K562 (cell line): Measurements from ENCODE around the gene FAM219B. TPM values are rescaled to one million over a fixed set of nuclear protein-coding genes. Genes with fewer than 3 reads are reported as not detected.

Source experiments
- ATAC-seq: fragments of 200-7000 bp; cut with Tn5 transposase; 3 replicates; pipeline ENCODE4 v1.9.1; 2020; ENCODE audit warnings: moderate library complexity
- BruUV-seq: library from RNA; stranded (reverse); fragments of 400-500 nt; replicated peaks from 2 replicates; lab custom pipeline; 2021; lab: Mats Ljungman, UMichigan
- CTCF ChIA-PET: fragments of 300-600 bp; formaldehyde crosslinking; extraction: SDS; loops from one replicate; lab custom pipeline; 2021; ENCODE audit warnings: low intra/inter-chr PET ratio; lab: Yijun Ruan, JAX
- POLR2A ChIA-PET: fragments of 300-600, 350-650 bp; sonication (Branson Sonifier 250); formaldehyde crosslinking; extraction: SDS; loops from one replicate; lab custom pipeline; 2021; ENCODE audit warnings: antibody characterized with exemption, inconsistent platforms; lab: Yijun Ruan, JAX
- DNase-seq, 4 experiments: peaks; one replicate each; pipeline versions ENCODE4 v3.0.0 to v3.0.0-alpha.2; 2011 to 2018; ENCODE audit warnings: low spot score in 3 of 4, mixed read lengths in 3 of 4; ENCODE audit errors: extremely low read depth in 1 of 4
- FAIRE-seq: peaks from 2 replicates; lab custom pipeline; 2011; peaks lifted over from hg19 to GRCh38; lab: Jason Lieb, UNC
- H2AFZ ChIP-seq: 2 replicates; pipeline ENCODE4 v1.6.0; 2011; ENCODE audit warnings: low read depth, low read length, control low read depth, inconsistent platforms
- H3K27ac ChIP-seq: fragments of 200-600 bp; 3 replicates; pipeline ENCODE4 v1.8.0; 2011; ENCODE audit warnings: low read depth, mild to moderate bottlenecking, control low read depth, inconsistent platforms, low read length, moderate library complexity, mixed read lengths; ENCODE audit errors: extremely low read depth
- H3K27me3 ChIP-seq, 2 experiments: fragments of 300-600 bp in 1 of 2; 2 replicates in 1 of 2; 3 replicates in 1 of 2; pipeline versions ENCODE4 v1.6.0 to v1.8.0; 2011; ENCODE audit warnings: inconsistent platforms in 2 of 2, low read length in 2 of 2, mild to moderate bottlenecking in 1 of 2, mixed read lengths in 1 of 2, moderate library complexity in 1 of 2; ENCODE audit not compliant: control insufficient read depth in 2 of 2, insufficient read depth in 2 of 2
- H3K36me3 ChIP-seq: fragments of 300-600 bp; 3 replicates; pipeline ENCODE4 v1.8.0; 2011; ENCODE audit warnings: mild to moderate bottlenecking, low read length, inconsistent platforms; ENCODE audit not compliant: control insufficient read depth, insufficient read depth
- H3K4me1 ChIP-seq, 2 experiments: fragments of 200-600 bp in 1 of 2; replicated peaks in 1 of 2; 2 replicates in 1 of 2; 3 replicates in 1 of 2; pipeline versions ENCODE4 v1.5.1 to v1.8.0; 2011; ENCODE audit warnings: inconsistent platforms in 2 of 2, low read length in 2 of 2, mild to moderate bottlenecking in 1 of 2, mixed read lengths in 1 of 2, moderate library complexity in 1 of 2; ENCODE audit not compliant: control insufficient read depth in 2 of 2, insufficient read depth in 2 of 2
- H3K4me2 ChIP-seq: 2 replicates; pipeline ENCODE4 v1.6.1; 2011; ENCODE audit warnings: low read length, control low read depth, inconsistent platforms, mixed read lengths; ENCODE audit not compliant: insufficient read depth
- H3K4me3 ChIP-seq: fragments of 200-600 bp; sonication (generic), shearing (Covaris generic); 2 replicates; pipeline ENCODE4 v1.5.1; 2016; ENCODE audit warnings: control low read depth, inconsistent platforms
- H3K79me2 ChIP-seq: fragments of 200-600 bp; 3 replicates; pipeline ENCODE4 v1.8.0; 2011; ENCODE audit warnings: low read length, inconsistent platforms; ENCODE audit not compliant: control insufficient read depth, insufficient read depth
- H3K9ac ChIP-seq, 2 experiments: 2 replicates each; pipeline versions ENCODE4 v1.6.0 to v1.6.1; 2011; ENCODE audit warnings: low read depth in 2 of 2, low read length in 2 of 2, control low read depth in 1 of 2, inconsistent platforms in 1 of 2, mild to moderate bottlenecking in 1 of 2, mixed read lengths in 1 of 2; ENCODE audit not compliant: insufficient read depth in 1 of 2
- H3K9me1 ChIP-seq: one replicate; pipeline ENCODE4 v1.6.0; 2011; ENCODE audit warnings: inconsistent platforms, mild to moderate bottlenecking, low read length, moderate library complexity; ENCODE audit not compliant: control insufficient read depth, insufficient read depth
- H3K9me3 ChIP-seq: replicated peaks from 2 replicates; pipeline ENCODE4 v1.5.1; 2011; ENCODE audit warnings: low read depth, low read length, inconsistent platforms; ENCODE audit not compliant: control insufficient read depth, insufficient read depth
- H4K20me1 ChIP-seq: replicated peaks from 2 replicates; pipeline ENCODE4 v1.6.1; 2011; ENCODE audit warnings: low read length, inconsistent platforms, mixed read lengths; ENCODE audit not compliant: control insufficient read depth, insufficient read depth
- ERF ChIP-seq: fragments of 450-650 bp; formaldehyde crosslinking; IDR thresholded peaks from 2 replicates; pipeline ENCODE4 v1.4.0; 2020; ENCODE audit warnings: mild to moderate bottlenecking, mixed read lengths
- FOXK2 ChIP-seq, 2 experiments: fragments of 450-650 bp; IDR thresholded peaks in 1 of 2; conservative IDR thresholded peaks in 1 of 2; 2 replicates each; pipeline ENCODE4 v1.6.1; 2016; ENCODE audit warnings: low read depth in 2 of 2, mild to moderate bottlenecking in 1 of 2
- RBBP5 ChIP-seq: fragments of 200-600 bp; sonication (generic); IDR thresholded peaks from 2 replicates; pipeline ENCODE4 v1.6.1; 2012; ENCODE audit warnings: borderline replicate concordance, mild to moderate bottlenecking, low read length, control low read depth, inconsistent platforms; ENCODE audit not compliant: insufficient read depth, poor library complexity, severe bottlenecking
- TAF7 ChIP-seq: fragments of 450-650 bp; IDR thresholded peaks from 2 replicates; pipeline ENCODE4 v1.6.1; 2016; ENCODE audit warnings: missing genetic modification characterization, missing compliant biosample characterization
- ZNF174 ChIP-seq: fragments of 250-450 bp; sonication (Bioruptor Pico); IDR thresholded peaks from 2 replicates; pipeline ENCODE4 v1.4.0; 2020; ENCODE audit warnings: mild to moderate bottlenecking
- WGBS: fragments of 100-300 bp; shearing (Covaris generic); methylation state at CpG from one replicate; pipeline ENCODE4 v1.1.6; 2016; ENCODE audit warnings: low coverage, mixed read lengths; ENCODE audit not compliant: insufficient coverage; ENCODE audit errors: missing lambda C conversion rate; 5-methylcytosine and 5-hydroxymethylcytosine counted together
- in situ Hi-C: fragments of 300-500 bp; cut with MboI; formaldehyde crosslinking; loops from 4 replicates; pipeline ENCODE4 v1.15.0; 2018; ENCODE audit warnings: inconsistent platforms, mixed read lengths
- intact Hi-C: fragments of 100-400 bp; cut with micrococcal nuclease; formaldehyde crosslinking; loops from 2 replicates; pipeline ENCODE4 v1.14.2; 2022
- polyA plus RNA-seq, 8 experiments: library from polyadenylated mRNA; depleted of rRNA in 4 of 8; stranded (reverse) in 5 of 8; unstranded in 3 of 8; fragments of >200 nt; fragmentation: Nextera tagmentation in 2 of 8; fragmentation: Illumina TruSeq in 1 of 8; extraction: Ambion mirVana in 2 of 8; extraction: Trizol in 1 of 8; gene quantifications; 2 replicates each; pipeline versions ENCODE4 v1.2.1 to v1.2.3, GENCODE V29; 2011 to 2014; ENCODE audit warnings: inconsistent platforms in 1 of 8, missing spikeins in 1 of 8
- total RNA-seq, 7 experiments: library from RNA; depleted of rRNA in 6 of 7; stranded (reverse); fragments of >200 nt in 6 of 7; fragmentation: Illumina TruSeq in 2 of 7; extraction: Trizol in 2 of 7; gene quantifications; 2 replicates each; pipeline versions ENCODE4 v1.2.1 to v1.2.3, GENCODE V29; 2011 to 2021; ENCODE audit warnings: low replicate concordance in 1 of 7

FAM219B gene
- total and polyA plus RNA-seq, 9 of the 15 experiments (the other 6 are each of a cell fraction or from before 2014, with no cell fraction given) = 6.8 to 50.4 (median 29.4) TPM

GRCh38 chr15:74855857-74856256 lies 50.8 kb downstream of the FAM219B start (continued):
- no peak for TF ChIP-seq FOXK2 (conservative IDR thresholded peaks at IDR 0.05 in 1 of 2, IDR thresholded peaks at IDR 0.05 in 1 of 2; ENCODE audit: low read depth in 2 of 2)
- no peak for TF ChIP-seq ERF (CRISPR knock-in tag)

GRCh38 chr15:74854453-74855022 lies 52.1 kb downstream of the FAM219B start:
- FAIRE-seq = no peak

More at GRCh38 chr15:74854453-74855022, 52.1 kb downstream of the FAM219B start:
- no peaks in the 10 kb centered on the region for H3K9me3 ChIP-seq
- ChIA-PET POLR2A (interaction anchor here (1.8 kb wide), 1 partner anchor 16 kb away, joined by 6 read pairs; no protein-coding TSS in a partner anchor), CTCF (no interaction called here)
- ATAC-seq (no peak), DNase-seq (no peak)
- intact Hi-C loops (no loop called here), in situ Hi-C loops (no loop called here)
- H4K20me1 ChIP-seq = peaks cover 13% of the 10 kb centered on the region
- peaks cover 58% of the 10 kb centered on the region for H3K36me3 ChIP-seq
- H3K9me1 ChIP-seq = no peaks in the 10 kb centered on the region
- no peaks in the 10 kb centered on the region for H3K27me3 ChIP-seq
- H2AFZ ChIP-seq = no peak overlapping the region
- peaks cover 8 to 9% of the 10 kb centered on the region in 2 experiments; a peak in 4 of 5 replicates for H3K4me1 ChIP-seq
- no peak overlapping the region for H3K4me3 ChIP-seq
- no TSS peak for BruUV-seq
- H3K9ac ChIP-seq = peak overlapping the region in 1 of 2 experiments; percentile 43; a peak in 1 of 4 replicates
- 95% methylated on average over 11 of the region's 13 CpGs for WGBS
- H3K79me2 ChIP-seq = peaks cover 9% of the 10 kb centered on the region; the same call in 1 of the 3 replicates
- H3K27ac ChIP-seq = no peak overlapping the region
- TF ChIP-seq RBBP5 = no peak
- TF ChIP-seq ZNF174 (CRISPR knock-in tag) = no peak
- TF ChIP-seq TAF7 (tag) = no peak
- no peak overlapping the region for H3K4me2 ChIP-seq
